ENCODE data around the gene PADI4.

Gene PADI4

DNA sequence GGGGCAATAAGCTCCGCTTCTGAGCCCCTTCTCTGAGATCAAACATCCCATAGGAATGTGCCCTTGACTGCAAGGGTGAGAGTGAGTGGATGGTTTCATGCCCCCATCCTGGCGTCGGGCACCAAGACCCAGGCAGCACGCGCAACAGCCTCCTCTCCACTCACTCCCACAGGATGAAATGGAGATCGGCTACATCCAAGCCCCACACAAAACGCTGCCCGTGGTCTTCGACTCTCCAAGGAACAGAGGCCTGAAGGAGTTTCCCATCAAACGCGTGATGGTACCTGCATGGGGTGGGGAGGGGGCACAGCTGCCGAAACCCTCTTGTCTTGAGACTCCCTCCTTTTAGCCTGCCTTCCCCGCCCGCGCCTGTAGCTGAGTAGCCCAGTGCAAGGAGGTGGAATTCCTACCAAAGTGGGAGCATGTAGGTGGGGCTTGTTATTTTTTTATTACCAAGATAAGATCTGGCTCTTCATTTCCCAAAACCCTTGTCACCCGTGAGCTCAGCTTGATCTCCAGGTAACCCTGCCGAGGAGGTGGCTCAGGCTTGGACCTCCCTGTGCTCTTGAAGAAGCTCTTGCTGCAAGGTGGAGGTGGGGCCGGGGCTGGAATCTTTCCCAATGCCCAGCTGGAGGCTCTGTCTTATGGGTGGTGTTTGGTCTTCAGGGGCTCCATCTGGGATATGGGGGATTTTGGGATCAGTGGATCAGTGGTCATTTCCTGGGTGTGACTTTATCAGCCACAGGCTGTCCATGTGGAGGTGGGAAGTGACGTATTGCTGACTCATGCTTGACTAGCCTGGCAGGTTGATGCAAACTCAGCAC lies 40.0 kb downstream of the PADI4 start:
- TF ChIP-seq, protein P1, sequence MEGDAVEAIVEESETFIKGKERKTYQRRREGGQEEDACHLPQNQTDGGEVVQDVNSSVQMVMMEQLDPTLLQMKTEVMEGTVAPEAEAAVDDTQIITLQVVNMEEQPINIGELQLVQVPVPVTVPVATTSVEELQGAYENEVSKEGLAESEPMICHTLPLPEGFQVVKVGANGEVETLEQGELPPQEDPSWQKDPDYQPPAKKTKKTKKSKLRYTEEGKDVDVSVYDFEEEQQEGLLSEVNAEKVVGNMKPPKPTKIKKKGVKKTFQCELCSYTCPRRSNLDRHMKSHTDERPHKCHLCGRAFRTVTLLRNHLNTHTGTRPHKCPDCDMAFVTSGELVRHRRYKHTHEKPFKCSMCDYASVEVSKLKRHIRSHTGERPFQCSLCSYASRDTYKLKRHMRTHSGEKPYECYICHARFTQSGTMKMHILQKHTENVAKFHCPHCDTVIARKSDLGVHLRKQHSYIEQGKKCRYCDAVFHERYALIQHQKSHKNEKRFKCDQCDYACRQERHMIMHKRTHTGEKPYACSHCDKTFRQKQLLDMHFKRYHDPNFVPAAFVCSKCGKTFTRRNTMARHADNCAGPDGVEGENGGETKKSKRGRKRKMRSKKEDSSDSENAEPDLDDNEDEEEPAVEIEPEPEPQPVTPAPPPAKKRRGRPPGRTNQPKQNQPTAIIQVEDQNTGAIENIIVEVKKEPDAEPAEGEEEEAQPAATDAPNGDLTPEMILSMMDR (IDR thresholded peaks at IDR 0.05; ENCODE audit: low read length, missing control alignments) = no peak
- no peak overlapping the region for H3K4me3 ChIP-seq (replicated peaks; ENCODE audit: low read depth, low read length)
- peak; percentile 52 for DNase-seq (ENCODE audit: low read depth)

DNA sequence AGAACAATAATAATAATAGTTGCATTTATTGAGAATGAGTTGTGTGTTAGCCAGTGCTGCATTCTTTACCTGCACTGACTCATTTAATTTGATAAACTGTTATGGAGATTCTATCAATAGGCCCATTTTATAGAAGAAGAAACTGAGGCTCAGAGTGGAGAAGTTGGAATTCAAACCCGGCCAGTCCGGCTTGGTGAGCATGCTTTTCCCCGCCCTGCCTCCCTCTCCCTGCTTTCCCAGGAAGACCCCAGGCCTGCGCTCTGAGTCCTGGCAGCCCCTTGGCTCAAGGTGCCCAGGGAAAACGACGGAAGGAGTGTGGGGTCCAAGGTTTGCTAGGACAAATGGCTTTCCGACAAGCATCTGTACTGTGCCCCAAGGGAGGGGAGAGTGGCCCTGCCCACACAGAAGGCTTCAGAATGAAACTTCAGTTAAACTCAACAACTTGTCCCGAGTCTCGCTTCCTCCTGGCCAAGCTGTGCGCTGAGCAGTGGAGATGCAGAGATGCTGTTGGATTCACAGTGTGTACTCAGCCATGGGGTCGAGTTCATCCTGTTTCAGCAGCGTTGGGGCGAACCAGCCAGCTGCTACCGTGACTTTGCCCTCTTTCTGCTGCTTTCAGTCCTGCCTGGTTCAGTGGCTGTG lies 40.7 kb downstream of the PADI4 start:
- no peak overlapping the region for H3K4me3 ChIP-seq (replicated peaks; ENCODE audit: low read depth, low read length)
- DNase-seq (ENCODE audit: low read depth) = no peak
- TF ChIP-seq, protein P1 (IDR thresholded peaks at IDR 0.05; ENCODE audit: low read length, missing control alignments) = no peak

DNA sequence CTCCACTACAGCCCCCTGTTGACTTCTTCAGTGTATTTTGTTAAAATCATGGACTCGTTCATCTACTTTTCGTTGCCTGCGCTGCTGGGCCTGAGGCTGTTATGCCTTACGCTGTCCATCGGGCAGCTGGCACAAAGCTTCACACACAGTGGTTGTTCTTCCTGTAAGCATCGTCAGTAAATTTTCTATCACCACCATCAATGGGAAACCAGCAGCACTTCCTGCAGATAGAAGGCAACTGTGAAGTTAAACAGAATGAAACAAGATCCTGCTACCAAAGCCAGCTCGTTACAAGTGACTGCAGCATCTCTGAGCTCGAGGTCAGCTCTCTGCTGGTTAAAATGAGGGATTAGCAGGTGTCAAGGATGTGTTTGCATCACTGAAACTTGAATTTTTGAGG lies 42.1 kb downstream of the PADI4 start:
- TF ChIP-seq, protein P1 (IDR thresholded peaks at IDR 0.05; ENCODE audit: low read length, missing control alignments) = no peak
- DNase-seq (ENCODE audit: low read depth) = no peak

DNA sequence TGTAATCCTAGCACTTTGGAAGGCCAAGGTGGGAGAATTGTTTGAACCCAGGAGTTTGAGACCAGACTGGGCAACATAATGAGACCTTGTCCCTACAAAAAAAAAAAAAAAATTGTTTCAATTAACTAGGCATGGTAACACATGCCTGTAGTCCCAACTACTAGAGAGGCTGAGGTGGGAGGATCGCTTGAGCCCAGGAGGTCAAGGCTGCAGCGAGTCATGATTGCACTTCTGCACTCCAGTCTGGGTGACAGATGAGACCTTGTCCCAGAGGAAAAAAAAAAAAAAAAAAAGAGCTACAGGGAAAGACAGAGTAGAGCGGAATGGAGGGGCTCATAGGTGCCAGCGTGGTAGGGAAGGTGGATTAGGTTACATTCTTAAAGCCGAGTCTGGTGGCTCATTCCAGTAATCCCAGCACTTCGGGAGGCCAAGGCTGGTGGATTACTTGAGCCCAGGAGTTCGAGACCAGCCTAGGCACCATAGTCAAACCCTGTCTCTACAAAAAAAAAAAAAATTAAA lies 43.0 kb downstream of the PADI4 start:
- TF ChIP-seq, protein P1 (IDR thresholded peaks at IDR 0.05; ENCODE audit: low read length, missing control alignments) = no peak
- H3K4me3 ChIP-seq (replicated peaks; ENCODE audit: low read depth, low read length) = no peak overlapping the region
- DNase-seq (ENCODE audit: low read depth) = no peak

More for the DNA sequence above, 42.1 kb downstream of the PADI4 start:
- no peak overlapping the region for H3K4me3 ChIP-seq (replicated peaks; ENCODE audit: low read depth, low read length)

DNA sequence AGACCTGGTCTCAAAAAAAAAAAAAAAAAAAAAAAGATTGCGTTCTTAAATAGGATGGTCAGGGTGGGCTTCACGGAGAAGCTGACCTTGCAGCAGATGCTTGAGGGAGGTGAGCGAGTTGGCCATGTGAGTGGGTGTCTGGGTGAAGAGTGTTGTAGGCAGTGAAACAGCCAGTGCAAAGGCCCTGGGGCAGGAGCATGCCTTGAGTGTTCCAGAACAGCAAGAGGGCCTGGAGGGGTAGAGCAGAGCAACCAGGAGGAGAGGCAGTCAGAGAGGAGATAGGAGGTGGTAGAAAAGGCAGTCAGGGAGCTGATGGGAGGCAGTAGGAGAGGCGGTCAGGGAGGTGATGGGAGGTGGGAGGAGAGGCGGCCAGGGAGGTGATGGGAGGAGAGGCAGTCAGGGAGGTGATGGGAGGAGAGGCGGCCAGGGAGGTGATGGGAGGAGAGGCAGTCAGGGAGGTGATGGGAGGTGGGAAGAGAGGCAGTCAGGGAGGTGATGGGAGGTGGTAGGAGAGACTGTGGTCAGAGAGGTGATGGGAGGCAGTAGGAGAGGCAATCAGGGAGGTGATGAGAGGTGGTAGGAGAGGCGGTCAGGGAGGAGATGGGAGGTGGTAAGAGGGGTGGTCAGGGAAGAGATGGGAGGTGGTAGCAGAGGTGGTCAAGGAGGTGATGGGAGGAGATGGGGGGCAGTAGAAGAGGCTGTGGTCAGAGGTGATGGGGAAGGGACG lies 43.8 kb downstream of the PADI4 start:
- DNase-seq (ENCODE audit: low read depth) = no peak
- TF ChIP-seq, protein P1 (IDR thresholded peaks at IDR 0.05; ENCODE audit: low read length, missing control alignments) = no peak
- H3K4me3 ChIP-seq (replicated peaks; ENCODE audit: low read depth, low read length) = no peak overlapping the region

DNA sequence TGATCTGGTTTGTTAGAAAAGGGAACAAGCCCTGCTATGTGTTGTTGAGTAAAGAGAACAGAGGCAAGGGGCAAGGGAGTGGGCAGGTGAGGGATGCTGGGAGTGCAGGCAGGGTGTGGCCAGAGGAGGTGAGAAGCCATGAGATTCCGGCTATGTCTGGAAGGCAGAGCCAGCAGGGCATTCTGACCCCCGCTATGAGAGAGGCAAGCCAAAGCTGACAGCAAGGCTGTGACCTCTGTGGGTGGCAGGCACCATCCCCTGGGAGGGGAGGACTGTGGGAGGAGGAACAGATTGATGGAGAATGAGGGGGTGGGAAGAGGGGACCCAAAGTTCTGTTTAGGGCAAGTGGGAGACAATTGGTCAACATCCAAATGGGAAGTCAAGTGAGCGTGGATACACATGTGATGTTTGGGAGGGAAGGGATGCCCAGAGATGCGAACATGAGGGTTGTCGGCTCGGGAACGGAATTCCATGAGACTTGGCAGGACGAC lies 44.5 kb downstream of the PADI4 start:
- TF ChIP-seq, protein P1 (IDR thresholded peaks at IDR 0.05; ENCODE audit: low read length, missing control alignments) = no peak
- no peak overlapping the region for H3K4me3 ChIP-seq (replicated peaks; ENCODE audit: low read depth, low read length)
- DNase-seq (ENCODE audit: low read depth) = no peak

Measured in fibroblast of pulmonary artery (primary cell).